ENCODE results near the gene TCP1. TPM values are rescaled to one million over a fixed set of nuclear protein-coding genes. Genes with fewer than 3 reads are reported as not detected.
A peak's percentile ranks its signal among the peaks of the same experiment; 100 is the strongest.

The TCP1 gene
- total and polyA plus RNA-seq, 2 of the 8 experiments (the other 6 are each of a cell fraction or from before 2014, with no cell fraction given), result 117 to 348 TPM

GRCh38 chr6:159777240-159777904, 12.0 kb downstream of the TCP1 start:
- no peaks in the 10 kb centered on the region for H3K4me1 ChIP-seq (replicated peaks in 1 of 4; ENCODE audit: control insufficient read depth in 3 of 4, insufficient read depth in 4 of 4, low read length in 3 of 4)
- 0 out of 4 replicates have a peak, but pooled peaks cover 0 to 2% of the 10 kb centered on the region in 2 experiments for H3K79me2 ChIP-seq (ENCODE audit: control insufficient read depth in 1 of 2, insufficient read depth in 2 of 2, low read length in 2 of 2)
- H2AFZ ChIP-seq (ENCODE audit: low read length), result no peak overlapping the region
- no peak overlapping the region for H2BK5ac ChIP-seq (ENCODE audit: low read depth, low read length)
- H3K23ac ChIP-seq (ENCODE audit: insufficient read length), result no peak overlapping the region
- no peaks in the 10 kb centered on the region for H3K9me3 ChIP-seq (ENCODE audit: insufficient read depth in 2 of 2, low read depth in 1 of 2, low read length in 1 of 2)
- H3K79me1 ChIP-seq (ENCODE audit: low read depth, low read length), result no peaks in the 10 kb centered on the region
- H3K14ac ChIP-seq (ENCODE audit: insufficient read length), result no peak overlapping the region
- H4K5ac ChIP-seq (ENCODE audit: insufficient read length, low read depth, low read length), result no peak overlapping the region
- H2BK120ac ChIP-seq (replicated peaks; ENCODE audit: low read depth, low read length), result no peak overlapping the region
- no peak overlapping the region for H2BK15ac ChIP-seq (ENCODE audit: low read length)
- H3K56ac ChIP-seq (replicated peaks; ENCODE audit: insufficient read length, low read depth, low read length), result no peak overlapping the region
- DNase-seq (ENCODE audit: low read depth in 1 of 2, low spot score in 2 of 2) (no peak), FAIRE-seq (no peak)
- no peak overlapping the region for H2BK20ac ChIP-seq (ENCODE audit: low read length)
- H3K18ac ChIP-seq (ENCODE audit: extremely low read depth, low read length), result no peak overlapping the region
- H4K91ac ChIP-seq (replicated peaks; ENCODE audit: insufficient read length, low read length), result no peak overlapping the region
- no peak overlapping the region for H3K4me2 ChIP-seq (ENCODE audit: insufficient read depth in 1 of 2, low read depth in 2 of 2, low read length in 2 of 2)
- H3K36me3 ChIP-seq (ENCODE audit: control insufficient read depth in 2 of 4, insufficient read depth in 4 of 4, low read length in 3 of 4), result peaks cover 33 to 95% (median 79%) of the 10 kb centered on the region in 4 experiments
- H4K20me1 ChIP-seq (replicated peaks in 1 of 2; ENCODE audit: control insufficient read depth in 1 of 2, insufficient read depth in 2 of 2, low read length in 2 of 2), result peaks cover 4 to 8% of the 10 kb centered on the region in 2 experiments
- TF ChIP-seq JUN (IDR thresholded peaks at IDR 0.05; ENCODE audit: low read depth, low read length) (no peak), TCF12 (IDR thresholded peaks at IDR 0.05; ENCODE audit: low read depth, low read length) (no peak), POLR2A (IDR thresholded peaks at IDR 0.05; ENCODE audit: control extremely low read depth in 1 of 2, low read depth in 2 of 2, low read length in 2 of 2) (0 out of 3 replicates have a peak, but pooled peaks of 1 of the 2 experiments have one; percentile 34)
- ChIA-PET POLR2A (ENCODE audit: partially characterized antibody) (interaction anchor here (0.6 to 2.9 kb wide), 6 partner anchors 11 to 84 kb away, joined by 3 to 7 read pairs (median 4); partner anchors contain the start of genes SOD2 and TCP1), CTCF (ENCODE audit: partially characterized antibody) (no interaction called here)
- H3K27ac ChIP-seq (ENCODE audit: low read depth, low read length), result no peak overlapping the region
- no peak overlapping the region for H4K8ac ChIP-seq (ENCODE audit: extremely low read depth, insufficient read depth, low read length)
- H3K9ac ChIP-seq (replicated peaks in 1 of 4; ENCODE audit: extremely low read depth in 1 of 4, low read depth in 3 of 4, low read length in 3 of 4), result no peak overlapping the region
- no peaks in the 10 kb centered on the region for H3K23me2 ChIP-seq (ENCODE audit: low read depth, low read length)
- no peaks in the 10 kb centered on the region for H3K27me3 ChIP-seq (replicated peaks in 1 of 4; ENCODE audit: control insufficient read depth in 3 of 4, extremely low read depth in 1 of 4, insufficient read depth in 3 of 4, low read length in 3 of 4)
- no peak overlapping the region for H3K4ac ChIP-seq (replicated peaks; ENCODE audit: insufficient read length, low read depth, low read length)
- 91% methylated on average over 7 of the region's 7 CpGs; no CpG with 5 or more reads in 1 of the 2 experiments for WGBS, 2 experiments (ENCODE audit: extremely low coverage in 1 of 2, insufficient coverage in 1 of 2, insufficient read length in 1 of 2, insufficient replicate concordance in 2 of 2, low coverage in 1 of 2, low lambda C conversion rate in 2 of 2, missing lambda C conversion rate in 1 of 2)
- H2AK5ac ChIP-seq (ENCODE audit: low read depth, low read length), result no peak overlapping the region
- H2BK12ac ChIP-seq (ENCODE audit: low read depth, low read length), result no peak overlapping the region
- no peak overlapping the region for H3K4me3 ChIP-seq (ENCODE audit: extremely low read depth in 1 of 4, insufficient read depth in 2 of 4, low read depth in 3 of 4, low read length in 4 of 4)
